ENCODE data around the gene LAMA2.

LAMA2 gene

DNA sequence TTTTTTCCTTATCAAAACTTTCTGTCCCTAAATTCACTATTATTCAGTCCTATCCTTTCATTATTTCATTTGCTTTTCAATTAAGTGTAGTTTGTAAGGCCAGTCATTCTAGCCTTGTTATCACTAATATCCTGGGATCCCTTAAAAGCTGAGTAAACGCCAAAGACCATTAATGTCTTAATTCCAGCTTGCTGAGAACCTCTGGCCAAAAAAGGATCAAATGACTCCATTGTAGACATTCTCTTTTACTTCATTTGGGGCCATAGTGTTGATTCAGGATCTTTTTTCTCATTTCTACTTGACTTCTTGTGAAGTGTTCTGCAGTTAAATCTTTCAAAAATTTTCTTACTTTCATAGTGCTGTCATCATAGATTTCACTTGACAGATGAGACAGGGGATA, 379.7 kb downstream of the LAMA2 start:
- no peak for DNase-seq (ENCODE audit: low read depth)

DNA sequence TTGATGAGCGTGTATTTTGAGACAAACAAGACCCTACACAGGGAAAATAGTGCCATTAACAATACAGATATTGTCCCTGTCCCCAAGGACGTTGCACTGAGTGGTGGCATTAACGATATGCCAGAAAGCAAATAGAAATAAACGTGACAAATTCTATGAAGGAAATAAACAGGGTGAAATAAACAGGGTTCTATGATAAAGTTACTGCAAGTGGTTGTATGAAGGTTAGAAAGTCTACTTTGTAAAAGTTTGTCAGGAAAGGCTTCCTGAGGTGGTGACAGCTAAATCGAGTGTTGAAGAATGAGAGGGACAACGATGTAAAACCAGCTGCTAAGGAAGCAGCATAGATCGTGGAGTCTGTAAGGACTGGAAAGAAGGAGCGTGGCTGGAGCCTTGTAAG, 380.2 kb downstream of the LAMA2 start:
- no peak for DNase-seq (ENCODE audit: low read depth)

GRCh38 chr6:129264480-129265045, 381.6 kb downstream of the LAMA2 start:
- no peak for DNase-seq (ENCODE audit: low read depth)

GRCh38 chr6:129267028-129267427, 384.1 kb downstream of the LAMA2 start:
- DNase-seq (ENCODE audit: low read depth), result no peak

- DNase-seq (ENCODE audit: low read depth), result no peak
Measured at GRCh38 chr6:129269076-129269475, 386.1 kb downstream of the LAMA2 start.

- DNase-seq (ENCODE audit: low read depth), result no peak
Measured at GRCh38 chr6:129269891-129270290, 387.0 kb downstream of the LAMA2 start.

- DNase-seq (ENCODE audit: low read depth), result no peak
Measured at GRCh38 chr6:129270450-129270849, 387.5 kb downstream of the LAMA2 start.

GRCh38 chr6:129273161-129273560, 390.2 kb downstream of the LAMA2 start:
- no peak for DNase-seq (ENCODE audit: low read depth)

DNA sequence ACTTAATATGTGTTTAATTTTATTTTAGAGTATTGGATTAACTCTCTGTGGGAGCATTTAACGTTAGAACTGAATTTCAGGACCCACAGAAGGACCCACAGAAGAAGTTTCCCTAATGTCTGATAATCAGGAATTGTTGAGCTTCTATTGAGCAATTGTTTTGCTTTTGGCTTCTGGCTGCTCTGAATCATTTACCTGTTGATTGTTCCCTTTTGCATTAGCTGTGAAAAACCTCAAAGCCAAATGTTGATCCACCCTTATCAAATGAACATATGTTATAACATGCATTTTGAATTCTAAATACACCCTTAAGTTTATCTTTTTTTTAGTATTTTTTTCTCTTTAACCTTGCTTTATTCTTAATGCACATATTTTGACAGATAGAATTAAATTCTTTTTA, 393.5 kb downstream of the LAMA2 start:
- no peak for DNase-seq (ENCODE audit: low read depth)

DNA sequence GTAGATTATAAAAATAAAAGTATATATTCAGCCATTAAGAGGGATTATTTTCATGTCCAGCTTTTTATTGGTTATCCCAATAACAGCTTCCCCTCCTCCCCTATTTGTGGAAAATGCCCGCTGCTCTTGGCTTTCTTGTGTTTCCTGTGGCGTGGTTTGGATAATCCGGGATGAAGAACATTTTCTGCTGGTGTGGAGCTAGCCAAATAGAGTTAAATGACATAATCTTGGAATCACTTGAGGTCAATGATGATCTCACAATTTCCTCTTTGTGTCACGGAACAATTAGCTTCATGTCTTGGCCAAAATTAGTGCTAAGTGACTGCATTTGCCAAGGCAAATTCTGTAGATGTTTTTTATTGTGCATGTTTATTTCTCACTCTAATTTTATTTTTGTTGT, 394.0 kb downstream of the LAMA2 start:
- DNase-seq (ENCODE audit: low read depth), result no peak

DNA sequence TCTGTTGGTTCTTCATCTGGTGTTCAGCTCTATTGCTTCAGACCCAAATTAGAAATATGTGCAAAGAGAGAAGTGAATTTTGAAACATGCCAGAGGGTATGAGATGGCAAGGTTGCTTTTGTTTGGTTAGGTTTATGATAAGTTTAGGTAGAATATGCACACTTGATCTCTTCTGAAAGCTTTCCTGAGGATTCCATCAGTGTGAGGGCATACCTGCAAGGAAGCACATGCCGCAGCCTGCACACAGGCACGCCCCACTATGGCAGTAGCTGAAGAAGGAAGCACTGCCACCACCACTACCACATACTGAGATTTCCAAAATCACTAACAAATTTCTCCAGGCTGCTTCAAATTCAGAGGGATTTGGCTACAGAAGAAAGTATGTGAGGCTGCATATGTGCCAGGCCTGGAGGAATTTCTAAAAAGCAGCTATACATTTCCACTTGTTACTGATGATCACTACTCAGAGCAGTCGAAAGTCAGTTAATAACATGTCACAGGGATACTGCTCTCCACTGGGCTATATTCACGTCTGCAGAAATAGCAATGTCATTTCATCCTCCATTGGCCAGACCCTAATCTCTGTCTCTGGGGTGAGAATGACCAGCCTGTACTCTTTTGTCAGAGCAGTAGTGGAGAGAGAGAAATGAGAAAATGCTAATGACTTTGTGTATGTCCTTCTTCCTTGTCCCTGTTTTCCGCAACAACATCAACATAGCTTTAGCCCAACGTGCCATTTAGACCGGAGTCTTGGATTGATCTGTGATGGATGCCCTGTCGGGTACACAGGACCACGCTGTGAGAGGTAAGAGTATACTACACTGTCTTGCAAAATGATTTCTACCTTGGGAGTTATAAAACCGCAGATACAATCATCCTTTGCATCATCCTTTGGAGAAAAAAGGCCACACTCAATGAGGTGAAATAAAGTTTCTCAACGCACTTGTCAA, 396.7 kb downstream of the LAMA2 start:
- DNase-seq (ENCODE audit: low read depth), result no peak

DNA sequence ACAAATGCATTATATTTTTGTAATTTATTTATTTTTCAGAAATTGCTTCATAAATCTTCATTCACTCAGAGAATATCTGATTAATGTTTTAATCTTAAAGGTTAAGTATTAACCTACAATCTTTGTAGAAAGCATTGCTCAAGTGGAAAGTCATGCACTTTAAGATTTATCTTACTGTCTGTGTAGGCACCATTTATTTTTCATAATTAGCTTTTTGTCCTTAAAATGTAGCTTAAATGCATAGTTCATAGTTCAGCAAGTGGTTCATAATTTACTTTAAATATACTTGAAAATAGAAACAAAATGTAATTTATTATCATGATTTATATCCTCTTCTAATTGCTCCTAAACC, 397.3 kb downstream of the LAMA2 start:
- no peak for DNase-seq (ENCODE audit: low read depth)

DNA sequence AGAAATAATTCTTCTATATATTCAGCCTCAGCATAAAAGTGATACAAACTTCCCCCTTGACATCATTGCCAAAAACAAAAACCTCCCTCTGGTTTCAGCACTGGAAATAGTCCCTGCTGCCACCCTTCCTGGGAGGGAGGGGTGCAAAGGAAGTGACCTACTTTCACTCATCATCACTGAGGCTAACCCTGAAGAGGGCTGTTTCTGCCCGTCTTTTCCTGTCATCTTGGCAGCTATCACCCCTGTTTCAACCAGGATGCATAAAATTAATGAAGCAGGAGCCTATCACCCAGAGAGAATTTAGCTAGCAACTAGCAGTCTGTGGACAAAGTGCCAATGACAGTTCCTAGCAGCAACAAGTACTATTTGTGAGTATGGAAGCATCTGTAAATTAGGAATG, 397.8 kb downstream of the LAMA2 start:
- peak; percentile 2 for DNase-seq (ENCODE audit: low read depth)

- no peak for DNase-seq (ENCODE audit: low read depth)
Measured at GRCh38 chr6:129281168-129281796, 398.3 kb downstream of the LAMA2 start.

DNA sequence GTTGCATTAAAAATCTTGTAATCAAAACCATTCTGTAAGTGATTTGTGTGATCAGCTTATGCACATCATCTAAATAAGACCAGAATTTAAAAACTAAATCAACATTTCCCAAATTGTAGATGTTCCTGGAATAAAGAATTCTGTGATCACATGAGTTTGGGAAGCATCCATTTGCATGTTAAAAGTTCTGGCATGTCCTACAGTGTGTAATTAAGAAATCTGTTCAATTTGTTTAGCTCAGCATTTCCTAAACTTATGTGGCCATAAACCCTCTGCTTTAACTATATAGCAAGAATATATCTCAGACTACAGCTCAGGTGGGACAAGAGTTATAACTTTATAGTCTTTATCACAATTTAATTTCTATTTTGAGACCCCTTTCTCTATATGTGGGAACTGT, 399.1 kb downstream of the LAMA2 start:
- no peak for DNase-seq (ENCODE audit: low read depth)

- no peak for DNase-seq (ENCODE audit: low read depth)
Measured at GRCh38 chr6:129284225-129284624, 401.3 kb downstream of the LAMA2 start.

- no peak for DNase-seq (ENCODE audit: low read depth)
Measured at GRCh38 chr6:129287231-129288177, 404.6 kb downstream of the LAMA2 start.

DNA sequence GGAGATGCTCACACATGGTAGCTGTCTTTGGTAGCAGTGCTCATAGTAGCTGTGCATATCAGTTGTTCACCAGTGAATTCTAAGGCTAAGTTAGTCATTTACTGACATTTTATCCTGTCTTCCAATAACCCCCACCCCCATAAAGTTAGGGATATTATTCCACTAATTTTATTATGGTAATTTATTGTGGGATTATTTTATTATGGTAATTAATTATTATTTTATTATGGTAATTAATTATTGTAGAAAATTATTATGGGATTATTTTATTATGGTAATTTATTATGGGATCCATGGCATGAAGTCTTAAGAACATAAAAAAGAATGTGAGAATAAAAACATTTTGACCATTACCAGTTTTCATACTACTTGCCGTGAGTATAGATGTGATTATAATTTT, 406.5 kb downstream of the LAMA2 start:
- no peak for DNase-seq (ENCODE audit: low read depth)

DNA sequence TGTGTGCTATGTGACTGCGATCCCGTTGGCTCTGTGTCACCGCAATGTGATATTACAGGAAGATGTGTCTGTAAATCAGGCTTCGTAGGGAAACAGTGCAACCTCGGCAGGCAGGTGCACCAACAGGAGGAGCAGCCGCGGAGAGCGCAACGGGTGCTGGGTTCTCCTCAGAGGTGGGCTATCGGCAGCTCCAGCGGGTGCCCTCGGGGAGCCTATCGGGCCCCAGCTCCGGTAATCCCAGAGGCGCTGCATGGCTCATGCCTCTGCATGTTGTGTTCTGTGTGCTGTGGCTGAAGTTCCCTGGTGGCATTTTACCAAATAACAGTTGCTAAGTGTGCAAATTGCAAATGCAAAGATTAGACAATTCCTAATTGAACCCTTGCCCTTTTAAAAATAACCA, 409.9 kb downstream of the LAMA2 start:
- DNase-seq (ENCODE audit: low read depth), result no peak

DNA sequence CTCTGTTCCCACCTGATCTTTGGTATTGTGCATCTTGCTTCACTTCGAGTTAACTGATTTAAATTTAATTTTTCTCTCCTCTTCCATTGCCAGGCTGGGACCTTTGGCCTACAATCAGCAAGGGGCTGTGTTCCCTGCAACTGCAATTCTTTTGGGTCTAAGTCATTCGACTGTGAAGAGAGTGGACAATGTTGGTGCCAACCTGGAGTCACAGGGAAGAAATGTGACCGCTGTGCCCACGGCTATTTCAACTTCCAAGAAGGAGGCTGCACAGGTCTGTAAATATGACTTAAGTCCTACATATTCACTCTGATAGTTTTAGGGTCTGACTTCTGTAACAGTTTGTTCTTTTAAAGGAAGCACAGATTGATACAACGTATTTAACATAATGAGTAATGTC, 414.7 kb downstream of the LAMA2 start:
- no peak for DNase-seq (ENCODE audit: low read depth)

DNA sequence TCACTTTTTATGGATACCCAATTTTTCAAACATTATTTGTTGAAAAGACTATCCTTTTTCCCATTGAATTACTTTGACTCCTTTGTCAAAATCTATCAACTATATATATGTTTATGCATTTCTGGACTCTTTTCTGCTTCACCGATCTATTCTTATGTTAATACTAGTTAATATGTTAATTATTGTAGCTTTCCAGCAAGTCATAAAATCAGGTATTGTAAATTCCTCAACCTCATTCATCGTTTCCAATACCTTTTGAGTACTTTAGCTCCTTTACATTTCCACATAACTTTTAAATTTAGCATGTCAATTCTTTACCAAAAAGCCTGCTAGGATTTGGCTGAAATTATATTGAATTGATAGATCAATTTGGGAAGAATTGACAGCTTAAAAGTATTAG, 419.7 kb downstream of the LAMA2 start:
- no peak for DNase-seq (ENCODE audit: low read depth)

DNA sequence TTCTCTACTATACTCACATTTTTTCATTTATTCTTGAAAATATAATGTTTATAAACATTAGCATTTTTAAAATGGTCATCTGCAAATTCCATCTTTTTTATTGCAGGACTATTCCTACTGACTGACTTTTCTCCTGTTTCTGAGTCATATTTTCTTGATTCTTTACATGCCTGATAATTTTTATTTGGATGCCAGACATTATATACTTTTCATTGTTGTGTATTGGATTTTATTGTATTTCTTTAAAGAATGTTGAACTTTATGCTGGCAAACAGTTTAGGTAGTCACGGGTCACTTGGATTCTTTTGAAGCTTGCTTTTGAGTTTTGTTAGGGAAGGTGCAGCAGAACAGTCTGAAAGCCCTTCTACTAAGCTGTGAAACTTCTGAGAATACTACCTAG, 423.9 kb downstream of the LAMA2 start:
- DNase-seq (ENCODE audit: low read depth), result no peak
